Activated CD4-positive, alpha-beta T cell treated with anti-CD3 and anti-CD28 coated beads for 48 hours (primary cell): ENCODE measurements around the gene CERS6.
"Not testable (repeated sequence)": the region's sequence is repeated elsewhere in the genome, so short reads cannot be mapped to it uniquely, and the experiment has no call there.

Experiments used
- DNase-seq: peaks from one replicate; pipeline ENCODE4 v3.0.0-alpha.2; 2020

The CERS6 gene

GRCh38 chr2:168455645-168456520, at the start of gene CERS6:
Gene CERS6 (plus strand): TSS chr2:168456272. CDS start chr2:168456449, 177 bp downstream.
- peak; percentile 94 for DNase-seq

GRCh38 chr2:168412301-168412700, 43.8 kb upstream of the CERS6 start:
- not testable (repeated sequence) for DNase-seq

GRCh38 chr2:168413101-168413500, 43.0 kb upstream of the CERS6 start:
- not testable (repeated sequence) for DNase-seq

- DNase-seq, result no peak
These were observed 39.5 kb upstream of the CERS6 start for GRCh38 chr2:168416555-168416954.

GRCh38 chr2:168422584-168422983, 33.5 kb upstream of the CERS6 start:
- no peak for DNase-seq

GRCh38 chr2:168424112-168424951, 31.7 kb upstream of the CERS6 start:
- DNase-seq, result no peak

GRCh38 chr2:168424971-168425370, 31.1 kb upstream of the CERS6 start:
- DNase-seq, result no peak

- DNase-seq, result no peak
These were observed 29.2 kb upstream of the CERS6 start for GRCh38 chr2:168426861-168427260.

- no peak for DNase-seq
These were observed 28.6 kb upstream of the CERS6 start for GRCh38 chr2:168427451-168427850.

- no peak for DNase-seq
These were observed 27.6 kb upstream of the CERS6 start for GRCh38 chr2:168428431-168428830.

- no peak for DNase-seq
These were observed 26.1 kb upstream of the CERS6 start for GRCh38 chr2:168429988-168430387.

GRCh38 chr2:168430431-168430830, 25.6 kb upstream of the CERS6 start:
- DNase-seq, result no peak

GRCh38 chr2:168431301-168432024, 24.6 kb upstream of the CERS6 start:
- no peak for DNase-seq

- no peak for DNase-seq
These were observed 24.0 kb upstream of the CERS6 start for GRCh38 chr2:168432100-168432499.

GRCh38 chr2:168432565-168433186, 23.4 kb upstream of the CERS6 start:
- DNase-seq, result peak; percentile 60

GRCh38 chr2:168433527-168433926, 22.5 kb upstream of the CERS6 start:
- no peak for DNase-seq

- DNase-seq, result no peak
These were observed 21.9 kb upstream of the CERS6 start for GRCh38 chr2:168434146-168434545.

GRCh38 chr2:168436840-168437239, 19.2 kb upstream of the CERS6 start:
- no peak for DNase-seq

- no peak for DNase-seq
These were observed 17.5 kb upstream of the CERS6 start for GRCh38 chr2:168438553-168438952.

- DNase-seq, result no peak
These were observed 16.5 kb upstream of the CERS6 start for GRCh38 chr2:168439536-168439935.

GRCh38 chr2:168441214-168441872, 14.7 kb upstream of the CERS6 start:
- no peak for DNase-seq

GRCh38 chr2:168443818-168444217, 12.3 kb upstream of the CERS6 start:
- DNase-seq, result no peak
